ENCODE data around the gene PTCRA. TPM values are rescaled to one million over a fixed set of nuclear protein-coding genes. Genes with fewer than 3 reads are reported as not detected.

Gene PTCRA
- total and polyA plus RNA-seq, 2 experiments from 2014 or later: not detected

GRCh38 chr6:42914546-42914945, 1.3 kb upstream of the PTCRA start (continued):
- TF ChIP-seq REST (IDR thresholded peaks at IDR 0.05; ENCODE audit: unreplicated experiment) (no peak), CREB1 (CRISPR knock-in tag; IDR thresholded peaks at IDR 0.05; ENCODE audit: low read depth) (no peak), EZH2phosphoT487 (IDR thresholded peaks at IDR 0.05; ENCODE audit: unreplicated experiment) (no peak), EZH2 (IDR thresholded peaks at IDR 0.05; ENCODE audit: low read depth, unreplicated experiment) (no peak), ZNF331 (CRISPR knock-in tag; IDR thresholded peaks at IDR 0.05; ENCODE audit: low read depth) (no peak), ZNF114 (CRISPR knock-in tag; IDR thresholded peaks at IDR 0.05) (no peak), CTCF (conservative IDR thresholded peaks at IDR 0.05; ENCODE audit: low read depth in 2 of 2) (no peak), NANOG (IDR thresholded peaks at IDR 0.05; ENCODE audit: borderline replicate concordance) (no peak), STAT1 (IDR thresholded peaks at IDR 0.05; ENCODE audit: unreplicated experiment) (no peak), JUNB (IDR thresholded peaks at IDR 0.05; ENCODE audit: unreplicated experiment) (no peak), POLR2AphosphoS5 (IDR thresholded peaks at IDR 0.05; ENCODE audit: low read depth) (no peak)

- Mint-ChIP-seq H3K27me3 (ENCODE audit: insufficient read depth, low read depth, poor library complexity) (peaks cover 8% of the 10 kb centered on the region), H3K4me3 (no peak overlapping the region), H3K36me3 (ENCODE audit: low read depth) (no peaks in the 10 kb centered on the region), H3K9me3 (no peaks in the 10 kb centered on the region), H3K4me1 (no peaks in the 10 kb centered on the region), H3K27ac (no peak overlapping the region)
- Histone ChIP-seq H3K27me3 (ENCODE audit: insufficient read depth) (no peaks in the 10 kb centered on the region), H4K20me1 (replicated peaks; ENCODE audit: insufficient read depth) (no peaks in the 10 kb centered on the region), H3K27ac (ENCODE audit: low read depth) (no peak overlapping the region), H3K9me2 (ENCODE audit: insufficient read depth) (no peaks in the 10 kb centered on the region), H3K4me3 (no peak overlapping the region), H3K4me2 (no peak overlapping the region), H3K4me1 (ENCODE audit: insufficient read depth) (no peaks in the 10 kb centered on the region; the same call in 1 of the 2 replicates), H3K79me2 (replicated peaks; ENCODE audit: insufficient read depth) (no peaks in the 10 kb centered on the region), H2AFZ (no peak overlapping the region), H3F3A (replicated peaks; ENCODE audit: low read depth) (peaks cover 1% of the 10 kb centered on the region; the same call in 1 of the 2 replicates), H3K36me3 (ENCODE audit: insufficient read depth) (no peaks in the 10 kb centered on the region)
- ATAC-seq (no peak), DNase-seq (ENCODE audit: low spot score) (no peak)
- TF ChIP-seq ZNF331 (CRISPR knock-in tag; IDR thresholded peaks at IDR 0.05; ENCODE audit: low read depth): no peak
- no peak for TF ChIP-seq STAT1 (IDR thresholded peaks at IDR 0.05; ENCODE audit: unreplicated experiment)
- TF ChIP-seq EZH2phosphoT487 (IDR thresholded peaks at IDR 0.05; ENCODE audit: unreplicated experiment): no peak
- no peak for TF ChIP-seq EZH2 (IDR thresholded peaks at IDR 0.05; ENCODE audit: low read depth, unreplicated experiment)
- no peak for TF ChIP-seq JUNB (IDR thresholded peaks at IDR 0.05; ENCODE audit: unreplicated experiment)
- TF ChIP-seq ZNF462 (CRISPR knock-in tag; IDR thresholded peaks at IDR 0.05): no peak
Measured at GRCh38 chr6:42916288-42916687, 435 bp downstream of the PTCRA start.
